ENCODE data around the gene DLGAP1.

The DLGAP1 gene

GRCh38 chr18:3848316-3848715, 606.8 kb downstream of the DLGAP1 start:
- DNase-seq, result no peak

GRCh38 chr18:3845161-3845560, 609.9 kb downstream of the DLGAP1 start:
- DNase-seq, result no peak

DNA sequence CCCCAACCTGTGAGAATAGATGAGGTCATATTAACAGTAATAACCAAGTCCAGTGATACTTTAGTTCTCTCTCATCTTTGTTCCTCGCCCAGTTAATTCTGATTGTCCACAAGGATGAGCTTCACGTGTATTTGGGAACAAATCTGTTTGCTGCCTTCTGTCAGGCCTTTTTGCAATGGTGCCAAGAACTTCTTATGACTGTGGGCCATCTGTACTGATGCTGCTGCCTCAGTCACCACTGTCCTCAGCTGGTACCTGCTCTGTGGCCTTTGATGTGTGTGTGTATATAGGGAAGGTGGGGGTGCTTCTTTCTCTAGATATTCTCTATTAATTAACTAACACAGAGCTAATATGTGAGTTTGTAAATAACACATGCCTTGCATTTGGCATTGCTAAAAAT, 612.3 kb downstream of the DLGAP1 start:
- no peak for DNase-seq

- no peak for DNase-seq
Measured at GRCh38 chr18:3840766-3841165, 614.3 kb downstream of the DLGAP1 start.

- DNase-seq, result no peak
Measured at GRCh38 chr18:3839581-3839981, 615.5 kb downstream of the DLGAP1 start.

GRCh38 chr18:3836483-3837335, 618.4 kb downstream of the DLGAP1 start:
- no peak for DNase-seq

DNA sequence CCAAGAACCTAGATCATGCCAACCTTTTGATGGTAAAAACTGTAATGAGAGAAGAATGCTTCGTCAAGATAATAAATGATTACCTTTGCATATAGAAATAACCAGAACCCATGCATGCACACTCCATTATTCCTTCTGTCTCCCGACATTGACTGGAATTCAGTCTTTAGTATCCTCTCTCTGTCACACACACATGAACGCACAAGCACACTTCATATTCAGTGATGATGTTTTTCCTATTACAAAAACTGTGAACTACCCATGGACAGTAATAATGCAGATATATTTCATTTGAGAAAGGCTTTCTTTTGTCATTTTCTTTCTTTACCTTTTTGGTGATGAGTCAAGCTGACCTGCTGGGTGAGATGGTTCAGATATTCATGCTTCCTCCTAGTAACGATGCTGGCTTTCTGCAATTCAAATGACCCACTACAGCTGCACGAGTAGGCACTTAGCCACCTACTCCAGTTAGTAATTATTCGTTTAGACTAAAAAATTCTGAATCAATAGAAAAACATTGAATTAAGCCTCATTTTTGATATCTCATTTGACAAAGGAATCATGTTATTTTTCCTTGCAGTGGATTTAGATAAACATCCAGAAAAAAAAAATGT, 623.0 kb downstream of the DLGAP1 start:
- DNase-seq, result no peak

DNA sequence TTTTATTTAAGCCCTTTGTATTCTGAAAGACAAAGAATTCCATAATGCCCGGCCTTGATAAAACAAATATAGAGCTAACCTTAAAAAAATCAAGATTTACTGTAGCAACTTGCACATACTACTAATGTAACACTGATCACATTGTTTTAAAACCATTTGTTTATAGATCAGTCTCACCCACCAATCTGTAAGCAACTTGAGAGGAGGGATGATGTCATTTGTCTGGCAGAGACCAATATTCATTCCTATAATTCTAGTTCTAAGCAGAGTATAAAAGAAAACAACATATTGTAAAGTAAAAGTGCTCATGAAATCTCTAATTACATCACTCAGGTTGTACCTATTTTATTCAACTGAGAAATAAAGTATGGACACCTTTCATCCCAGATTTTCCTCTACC, 624.5 kb downstream of the DLGAP1 start:
- DNase-seq, result no peak

GRCh38 chr18:3827236-3827845, 627.8 kb downstream of the DLGAP1 start:
- DNase-seq, result no peak

DNA sequence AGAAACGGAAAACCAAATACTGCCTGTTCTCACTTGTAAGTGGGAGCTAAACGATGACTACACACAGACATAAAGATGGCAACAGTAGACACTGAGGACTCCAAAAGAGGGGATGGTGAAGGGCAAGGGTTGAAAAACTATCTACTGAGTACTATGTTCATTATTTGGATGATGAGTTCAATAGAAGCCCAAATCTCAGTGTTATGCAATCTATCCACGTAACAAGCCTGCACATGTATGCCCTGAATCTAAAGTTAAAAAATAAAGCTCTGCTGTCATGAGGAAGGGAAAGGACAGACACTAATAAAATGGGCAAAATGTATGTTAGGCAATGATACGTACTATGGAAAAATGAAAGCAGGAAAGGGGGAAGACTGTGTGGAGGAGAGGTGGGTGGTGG, 629.1 kb downstream of the DLGAP1 start:
- DNase-seq, result no peak

GRCh38 chr18:3824101-3824500, 631.0 kb downstream of the DLGAP1 start:
- no peak for DNase-seq

DNA sequence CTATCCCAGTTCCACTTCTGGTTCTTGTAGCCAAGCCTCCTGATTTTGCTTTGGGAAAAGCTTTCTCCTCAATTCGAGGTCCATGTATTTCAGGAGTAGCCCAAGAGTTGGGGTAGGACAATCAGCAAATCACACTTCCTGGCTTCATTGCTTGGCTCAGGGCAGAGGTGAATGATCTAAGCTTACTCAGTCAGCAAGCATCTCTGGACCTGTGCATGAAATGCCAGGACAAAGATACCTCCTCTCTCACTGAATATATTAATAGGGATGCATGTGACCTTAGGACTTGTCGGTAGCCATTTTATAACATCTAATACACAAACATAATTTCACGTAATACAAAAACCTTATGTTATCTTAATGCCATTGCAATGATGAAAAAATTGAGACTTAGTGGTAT, 632.0 kb downstream of the DLGAP1 start:
- no peak for DNase-seq

- DNase-seq, result no peak
Measured at GRCh38 chr18:3821524-3821923, 633.6 kb downstream of the DLGAP1 start.

DNA sequence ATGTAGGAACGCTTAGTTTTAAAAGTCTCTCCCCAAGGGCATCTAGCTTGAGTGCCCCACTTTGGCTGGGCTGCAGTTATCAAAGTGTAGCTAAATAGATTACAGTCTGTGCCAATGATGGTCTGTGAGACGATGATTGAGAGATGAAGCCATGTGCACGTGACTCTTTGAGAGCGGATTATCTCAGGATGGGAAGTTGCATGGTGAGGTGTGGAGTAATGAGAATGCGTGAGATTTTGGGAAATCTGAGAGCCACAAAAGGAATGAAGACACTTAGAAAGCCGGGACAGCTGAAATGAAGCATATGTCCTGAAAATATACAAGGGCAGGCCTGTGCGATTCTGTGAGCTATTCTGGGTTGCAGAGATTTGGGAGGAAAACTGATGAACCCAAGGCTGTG, 635.1 kb downstream of the DLGAP1 start:
- DNase-seq, result no peak

GRCh38 chr18:3816610-3817363, 638.3 kb downstream of the DLGAP1 start:
- DNase-seq, result no peak

DNA sequence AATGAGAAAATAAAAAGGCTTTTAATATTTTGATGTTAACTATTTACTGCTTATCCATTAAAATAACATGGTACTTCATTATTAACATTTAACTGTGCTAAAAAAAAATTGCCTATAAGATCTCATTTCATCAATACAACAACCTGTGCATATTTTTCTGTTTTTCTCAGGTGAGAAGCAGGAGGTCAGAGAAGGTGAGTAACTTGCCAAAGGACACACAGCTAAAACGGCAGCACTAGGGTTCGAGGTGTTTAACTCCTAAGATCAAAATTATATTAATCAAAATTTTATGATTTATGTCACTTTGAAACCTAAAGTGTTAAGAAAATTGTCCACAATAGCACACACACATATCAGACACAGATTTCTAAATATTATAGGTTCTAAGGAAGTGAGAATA, 639.1 kb downstream of the DLGAP1 start:
- no peak for DNase-seq

DNA sequence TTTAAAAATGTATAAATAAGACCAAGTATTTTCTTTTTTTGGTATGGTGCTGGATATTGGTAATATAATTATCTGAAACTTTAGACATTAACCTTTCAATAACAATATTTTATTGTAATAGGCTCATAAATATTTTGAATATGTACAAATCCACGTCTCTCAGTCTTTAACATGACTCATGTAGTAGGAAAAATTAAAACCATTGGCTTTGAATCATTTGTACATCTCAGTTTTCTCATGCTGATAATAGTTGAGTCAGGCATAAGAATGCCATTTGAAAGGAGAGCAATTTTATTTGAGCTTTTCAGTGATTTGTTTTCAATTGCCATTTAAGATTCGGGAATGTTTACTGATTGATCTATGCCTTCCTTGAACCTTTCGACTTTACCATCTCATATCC, 640.3 kb downstream of the DLGAP1 start:
- no peak for DNase-seq

DNA sequence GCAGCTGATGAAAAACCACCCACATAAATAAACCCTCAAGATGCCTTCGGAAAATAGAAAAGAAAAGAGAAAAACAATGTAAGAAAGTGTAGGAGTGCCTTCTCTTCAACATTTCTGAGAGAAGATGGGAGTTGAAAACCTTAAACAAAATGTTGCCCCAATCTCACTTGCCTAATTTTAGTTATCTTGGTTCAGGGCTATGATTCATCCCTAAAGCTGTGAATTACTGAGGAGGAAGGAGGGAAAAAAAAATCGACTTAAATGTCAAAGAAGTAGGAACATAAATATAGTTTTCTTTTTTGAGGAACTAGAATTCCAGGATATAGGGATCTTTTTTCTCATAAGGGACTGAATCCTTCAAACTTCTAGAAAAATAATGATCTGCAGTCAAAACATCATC, 644.8 kb downstream of the DLGAP1 start:
- no peak for DNase-seq

DNA sequence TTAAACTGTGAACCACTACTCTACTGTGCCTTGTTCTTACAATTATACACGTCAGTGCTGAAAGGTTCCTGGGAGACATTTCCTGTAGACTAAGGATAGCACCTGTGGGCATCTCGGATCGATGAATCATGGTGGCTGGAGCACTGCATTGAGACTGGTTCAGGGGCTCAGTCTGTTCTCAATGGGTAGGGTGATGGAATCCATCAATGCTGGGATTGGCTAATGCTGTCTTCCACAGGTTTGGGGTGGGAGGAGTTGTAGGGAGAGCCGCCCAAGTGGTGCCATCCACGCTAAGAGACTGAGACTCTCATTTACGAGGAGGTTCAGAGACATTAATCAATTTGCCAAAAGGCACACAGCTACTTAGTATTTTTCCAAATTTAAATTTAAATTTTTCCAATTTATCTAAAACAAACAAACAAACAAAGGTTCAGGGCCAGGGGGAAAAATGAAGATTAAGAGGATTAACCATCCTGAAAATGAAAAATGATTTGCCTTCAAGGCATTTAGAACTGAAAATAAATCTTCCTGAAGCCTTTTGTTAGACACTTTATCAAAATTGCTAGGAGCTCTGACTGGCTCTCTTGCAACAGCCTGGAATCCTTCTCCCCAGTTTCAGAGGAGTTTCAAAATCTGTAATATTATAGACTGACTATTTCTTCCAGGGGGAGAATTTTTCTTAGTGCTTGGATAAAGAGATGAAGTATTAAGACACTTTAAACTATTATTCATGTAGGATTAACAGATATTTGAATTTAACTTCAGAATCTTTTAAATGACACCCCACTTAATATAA, 645.9 kb downstream of the DLGAP1 start:
- DNase-seq, result no peak

DNA sequence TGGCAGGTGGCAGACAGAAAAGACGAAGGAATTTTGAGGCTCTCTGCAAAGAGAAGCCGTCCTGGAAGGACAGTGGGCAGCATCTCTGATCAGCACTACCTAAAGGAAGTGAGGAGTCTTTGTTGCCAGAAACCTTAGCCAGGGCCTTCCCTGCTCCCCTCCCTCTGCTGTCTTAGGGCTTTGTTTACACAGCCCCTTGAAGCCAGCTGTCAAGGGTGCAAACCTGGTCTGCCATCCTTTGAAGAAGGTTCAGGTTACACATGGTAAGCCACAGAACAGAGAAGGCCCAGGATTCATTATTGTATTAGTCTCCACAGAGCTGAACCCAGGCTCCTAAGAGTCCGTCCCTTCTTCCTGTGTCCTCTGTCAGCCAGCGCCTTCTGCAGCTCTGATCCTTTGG, 648.5 kb downstream of the DLGAP1 start:
- no peak for DNase-seq

DNA sequence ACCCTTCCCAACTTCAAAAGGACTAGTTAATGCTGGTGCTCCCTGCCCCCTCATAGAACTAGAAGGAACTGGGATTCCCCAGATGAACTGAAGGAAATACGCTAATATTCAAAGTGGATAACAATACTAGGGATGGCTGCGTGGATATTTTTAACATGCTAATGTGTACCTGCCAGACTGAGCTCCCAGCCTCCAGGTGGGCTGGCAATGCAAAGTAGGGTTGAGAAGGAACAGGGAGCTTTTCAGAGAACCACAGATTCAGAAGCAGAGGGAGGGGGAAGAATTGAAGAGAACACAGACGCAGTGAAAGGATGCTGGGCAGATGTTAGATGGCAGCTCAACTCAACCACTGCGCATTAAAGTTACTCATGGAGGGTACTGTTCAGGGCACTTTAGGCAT, 650.8 kb downstream of the DLGAP1 start:
- DNase-seq, result no peak

DNA sequence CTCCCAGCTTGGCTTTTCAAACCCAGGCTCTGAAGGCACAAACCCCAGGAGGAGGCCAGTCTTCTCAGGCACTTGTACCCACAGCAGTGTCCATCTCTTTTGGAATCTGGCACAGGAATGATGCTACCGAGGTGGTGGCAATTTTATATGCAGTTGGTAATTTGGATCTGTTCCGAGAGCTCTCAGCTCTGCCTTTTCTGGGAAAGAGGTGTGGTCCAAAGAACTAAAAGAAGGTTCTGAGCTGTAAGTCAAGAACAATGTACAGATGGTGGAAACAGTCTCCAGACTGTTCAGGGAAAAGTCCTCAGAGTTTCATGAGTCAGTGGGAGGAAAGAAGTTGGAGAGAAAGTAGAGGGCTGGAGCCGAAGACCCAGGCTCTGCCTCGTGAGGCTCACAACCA, 651.8 kb downstream of the DLGAP1 start:
- no peak for DNase-seq

- no peak for DNase-seq
Measured at GRCh38 chr18:3799515-3799914, 655.6 kb downstream of the DLGAP1 start.
